Kidney (tissue), 14 donors: ENCODE results near the gene IGFBP6. TPM values are rescaled to one million over a fixed set of nuclear protein-coding genes. Genes with fewer than 3 reads are reported as not detected.

ENCODE experiments used
- DNase-seq, 5 donors: peaks; one replicate each; pipeline ENCODE4 v3.0.0-alpha.2; 2013 to 2020
- FAIRE-seq: peaks from 2 replicates; lab custom pipeline; 2012; peaks lifted over from hg19 to GRCh38; lab: Jason Lieb, UNC
- H3K27ac ChIP-seq, 2 donors: one replicate each; pipeline ENCODE4 v1.7.0; 2013; ENCODE audit warnings: low read depth in 2 of 2, low read length in 2 of 2, inconsistent platforms in 1 of 2
- H3K27me3 ChIP-seq: one replicate; pipeline ENCODE4 v1.7.1; 2013; ENCODE audit warnings: low read length, inconsistent platforms; ENCODE audit not compliant: control insufficient read depth, insufficient read depth
- H3K36me3 ChIP-seq, 3 donors: one replicate each; pipeline versions ENCODE4 v1.7.0 to v1.7.1; 2013; ENCODE audit warnings: low read length in 3 of 3, control low read depth in 1 of 3, inconsistent platforms in 1 of 3; ENCODE audit not compliant: insufficient read depth in 3 of 3, control insufficient read depth in 2 of 3
- H3K4me1 ChIP-seq, 3 donors: one replicate each; pipeline versions ENCODE4 v1.7.0 to v1.7.1; 2013; ENCODE audit warnings: low read length in 3 of 3, inconsistent platforms in 1 of 3, low read depth in 1 of 3; ENCODE audit not compliant: control insufficient read depth in 2 of 3, insufficient read depth in 2 of 3
- H3K4me3 ChIP-seq, 3 donors: one replicate each; pipeline versions ENCODE4 v1.7.0 to v1.8.1; 2013; ENCODE audit warnings: low read length in 3 of 3, control low read depth in 1 of 3, inconsistent platforms in 1 of 3
- H3K9ac ChIP-seq, 3 donors: one replicate each; pipeline versions ENCODE4 v1.7.0 to v1.7.1; 2013; ENCODE audit warnings: low read length in 3 of 3, control low read depth in 1 of 3, inconsistent platforms in 1 of 3
- H3K9me3 ChIP-seq, 3 donors: one replicate each; pipeline versions ENCODE4 v1.7.0 to v1.7.1; 2013; ENCODE audit warnings: low read length in 3 of 3, control low read depth in 1 of 3, inconsistent platforms in 1 of 3; ENCODE audit not compliant: control insufficient read depth in 2 of 3, insufficient read depth in 1 of 3
- intact Hi-C: fragments of 100-400 bp; cut with DNase I; formaldehyde crosslinking; loops from one replicate; pipeline ENCODE4 v1.11.1; 2022
- polyA plus RNA-seq: library from polyadenylated mRNA; stranded (reverse); fragments of 350-450 nt; fragmentation: Illumina TruSeq; extraction: RNeasy Lipid Tissue Mini Kit (QIAGEN cat#74804); gene quantifications from one replicate; pipeline ENCODE4 v1.2.3, GENCODE V29; 2014; ENCODE audit warnings: low read depth, low replicate concordance; ENCODE audit not compliant: insufficient read depth
- total RNA-seq: library from RNA; stranded (reverse); fragmentation: NEBNext Ultra II Directional; extraction: Animal tissue kit (Norgen Biotek cat#: 25700); gene quantifications from one replicate; pipeline ENCODE4 v1.2.1, GENCODE V29; 2021
- TF ChIP-seq, protein P1 (sequence below): IDR thresholded peaks from 3 replicates; pipeline ENCODE4 v1.5.1; 2012; ENCODE audit warnings: mild to moderate bottlenecking, moderate library complexity, borderline replicate concordance; ENCODE audit not compliant: insufficient read depth; ENCODE audit errors: extremely low read depth
- donor health status: control.
- donor health status: control.
- donor health status: control.
- donor health status: control.
- donor health status: control.
- donor health status: DM: yes; HTN: yes; CAD: no.
- donor health status: Normal renal cell carcinoma (clear cell type).

The IGFBP6 gene
- total and polyA plus RNA-seq, 2 donors from 2014 or later: 57.3 to 203 TPM

- intact Hi-C loops: no loop called here
- no peak for FAIRE-seq
- H3K4me3 ChIP-seq: no peak overlapping the region
- H3K9me3 ChIP-seq: no peaks in the 10 kb centered on the region
- TF ChIP-seq, protein P1, sequence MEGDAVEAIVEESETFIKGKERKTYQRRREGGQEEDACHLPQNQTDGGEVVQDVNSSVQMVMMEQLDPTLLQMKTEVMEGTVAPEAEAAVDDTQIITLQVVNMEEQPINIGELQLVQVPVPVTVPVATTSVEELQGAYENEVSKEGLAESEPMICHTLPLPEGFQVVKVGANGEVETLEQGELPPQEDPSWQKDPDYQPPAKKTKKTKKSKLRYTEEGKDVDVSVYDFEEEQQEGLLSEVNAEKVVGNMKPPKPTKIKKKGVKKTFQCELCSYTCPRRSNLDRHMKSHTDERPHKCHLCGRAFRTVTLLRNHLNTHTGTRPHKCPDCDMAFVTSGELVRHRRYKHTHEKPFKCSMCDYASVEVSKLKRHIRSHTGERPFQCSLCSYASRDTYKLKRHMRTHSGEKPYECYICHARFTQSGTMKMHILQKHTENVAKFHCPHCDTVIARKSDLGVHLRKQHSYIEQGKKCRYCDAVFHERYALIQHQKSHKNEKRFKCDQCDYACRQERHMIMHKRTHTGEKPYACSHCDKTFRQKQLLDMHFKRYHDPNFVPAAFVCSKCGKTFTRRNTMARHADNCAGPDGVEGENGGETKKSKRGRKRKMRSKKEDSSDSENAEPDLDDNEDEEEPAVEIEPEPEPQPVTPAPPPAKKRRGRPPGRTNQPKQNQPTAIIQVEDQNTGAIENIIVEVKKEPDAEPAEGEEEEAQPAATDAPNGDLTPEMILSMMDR: no peak
- H3K27ac ChIP-seq: no peak overlapping the region
- no peak overlapping the region for H3K9ac ChIP-seq
- no peaks in the 10 kb centered on the region for H3K27me3 ChIP-seq
- peak in 1 of 5 donors; percentile 69 for DNase-seq
- H3K36me3 ChIP-seq: peaks cover 0 to 25% (median 11%) of the 10 kb centered on the region in 3 donors
- H3K4me1 ChIP-seq: peaks cover 0 to 23% (median 0%) of the 10 kb centered on the region in 3 donors
Measured at GRCh38 chr12:53070877-53071492, 26.5 kb upstream of the IGFBP6 start.

- TF ChIP-seq, protein P1: no peak
- DNase-seq: peak in 1 of 5 donors; percentile 93
- Histone ChIP-seq H3K27ac (peak overlapping the region; percentile 58 to 70), H3K4me3 (peak overlapping the region in 1 of 3 donors; percentile 3), H3K36me3 (peaks cover 0 to 24% (median 18%) of the 10 kb centered on the region in 3 donors), H3K9me3 (no peaks in the 10 kb centered on the region), H3K27me3 (no peaks in the 10 kb centered on the region), H3K9ac (no peak overlapping the region), H3K4me1 (peaks cover 0 to 20% (median 0%) of the 10 kb centered on the region in 3 donors)
- intact Hi-C loops: no loop called here
- no peak for FAIRE-seq
Measured at GRCh38 chr12:53071591-53072551, 25.6 kb upstream of the IGFBP6 start.

DNA sequence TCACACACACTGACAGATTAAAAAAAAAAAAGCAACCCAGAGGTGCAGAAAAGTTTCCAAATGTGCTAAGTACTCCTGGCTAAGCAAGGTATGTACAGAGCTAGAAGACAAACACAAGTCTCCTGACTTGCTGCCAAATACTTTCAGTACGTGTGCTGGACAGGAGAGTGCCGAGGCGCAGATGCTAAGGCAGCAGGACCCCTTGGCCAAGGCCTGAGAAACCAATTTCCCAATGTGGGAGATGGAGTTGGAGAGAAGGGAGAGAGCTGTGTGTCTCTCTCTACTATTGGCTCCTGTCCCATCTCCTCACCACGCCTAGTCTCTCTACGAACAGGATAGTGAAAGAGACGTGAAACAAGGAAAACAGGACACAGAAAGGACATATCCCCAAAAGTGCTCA lies 23.6 kb upstream of the IGFBP6 start:
- FAIRE-seq (no peak), DNase-seq (no peak)
- Histone ChIP-seq H3K27me3 (no peaks in the 10 kb centered on the region), H3K4me1 (peaks cover 0 to 22% (median 0%) of the 10 kb centered on the region in 3 donors), H3K9ac (no peak overlapping the region), H3K4me3 (no peak overlapping the region), H3K9me3 (no peaks in the 10 kb centered on the region), H3K27ac (no peak overlapping the region), H3K36me3 (peaks cover 0 to 26% (median 18%) of the 10 kb centered on the region in 3 donors)
- TF ChIP-seq, protein P1: no peak
- intact Hi-C loops: no loop called here
